H1 (cell line): ENCODE results near the gene DYNLL2. TPM values are rescaled to one million over a fixed set of nuclear protein-coding genes. Genes with fewer than 3 reads are reported as not detected.

Source experiments
- CTCF ChIA-PET: fragments of 300-600 bp; sonication (Branson Sonifier 250); formaldehyde crosslinking; loops from one replicate; lab custom pipeline; 2021; ENCODE audit not compliant: partially characterized antibody; lab: Charles Lee
- POLR2A ChIA-PET: fragments of 300-600 bp; sonication (Branson Sonifier 250); formaldehyde crosslinking; loops from one replicate; lab custom pipeline; 2021; ENCODE audit warnings: inconsistent platforms; ENCODE audit not compliant: partially characterized antibody; lab: Charles Lee
- DNase-seq, 2 experiments: peaks; one replicate each; pipeline versions ENCODE4 v3.0.0 to v3.0.0-alpha.2; 2010 to 2022; ENCODE audit warnings: low spot score in 2 of 2, low read depth in 1 of 2, mixed read lengths in 1 of 2
- FAIRE-seq: peaks from 2 replicates; lab custom pipeline; 2011; peaks lifted over from hg19 to GRCh38; lab: Jason Lieb, UNC
- H2AFZ ChIP-seq: 2 replicates; pipeline ENCODE4 v1.8.1; 2012; ENCODE audit warnings: low read length, inconsistent platforms
- H2AK5ac ChIP-seq: 2 replicates; pipeline ENCODE4 v1.6.1; 2013; ENCODE audit warnings: low read depth, low read length
- H2BK120ac ChIP-seq: replicated peaks from 2 replicates; pipeline ENCODE3; 2013; ENCODE audit warnings: low read depth, low read length, inconsistent platforms
- H2BK12ac ChIP-seq: 2 replicates; pipeline ENCODE4 v1.6.1; 2013; ENCODE audit warnings: low read depth, low read length
- H2BK15ac ChIP-seq: 2 replicates; pipeline ENCODE4 v1.6.1; 2013; ENCODE audit warnings: low read length
- H2BK20ac ChIP-seq: 2 replicates; pipeline ENCODE4 v1.6.1; 2013; ENCODE audit warnings: low read length
- H2BK5ac ChIP-seq: 2 replicates; pipeline ENCODE4 v1.6.1; 2013; ENCODE audit warnings: low read depth, low read length
- H3K14ac ChIP-seq: 2 replicates; pipeline ENCODE4 v1.6.1; 2013; ENCODE audit warnings: inconsistent platforms; ENCODE audit not compliant: insufficient read length
- H3K18ac ChIP-seq: 2 replicates; pipeline ENCODE4 v1.6.1; 2013; ENCODE audit warnings: low read length; ENCODE audit errors: extremely low read depth
- H3K23ac ChIP-seq: 2 replicates; pipeline ENCODE4 v1.6.1; 2013; ENCODE audit warnings: inconsistent platforms; ENCODE audit not compliant: insufficient read length
- H3K23me2 ChIP-seq: 2 replicates; pipeline ENCODE4 v1.6.1; 2013; ENCODE audit warnings: low read depth, low read length
- H3K27ac ChIP-seq: 2 replicates; pipeline ENCODE4 v1.6.1; 2011; ENCODE audit warnings: low read depth, low read length, inconsistent platforms
- H3K27me3 ChIP-seq, 4 experiments: replicated peaks in 1 of 4; 1 replicate in 1 of 4; 2 replicates in 3 of 4; pipeline versions ENCODE4 v1.6.1 to v1.8.1; 2011 to 2013; ENCODE audit warnings: low read length in 3 of 4, mild to moderate bottlenecking in 3 of 4, inconsistent platforms in 2 of 4, mixed read lengths in 2 of 4, moderate library complexity in 1 of 4; ENCODE audit not compliant: control insufficient read depth in 3 of 4, insufficient read depth in 3 of 4; ENCODE audit errors: extremely low read depth in 1 of 4
- H3K36me3 ChIP-seq, 4 experiments: 2 replicates each; pipeline versions ENCODE4 v1.6.1 to v1.8.1; 2011 to 2013; ENCODE audit warnings: mild to moderate bottlenecking in 4 of 4, low read length in 3 of 4, moderate library complexity in 2 of 4, control low read depth in 1 of 4, inconsistent platforms in 1 of 4; ENCODE audit not compliant: insufficient read depth in 4 of 4, control insufficient read depth in 2 of 4
- H3K4ac ChIP-seq: replicated peaks from 2 replicates; pipeline ENCODE3; 2013; ENCODE audit warnings: low read length, low read depth, mixed read lengths, inconsistent platforms; ENCODE audit not compliant: insufficient read length
- H3K4me1 ChIP-seq, 4 experiments: replicated peaks in 1 of 4; 1 replicate in 1 of 4; 2 replicates in 3 of 4; pipeline versions ENCODE4 v1.6.1 to v1.8.1; 2011 to 2013; ENCODE audit warnings: low read length in 3 of 4, inconsistent platforms in 2 of 4, mixed read lengths in 1 of 4; ENCODE audit not compliant: insufficient read depth in 4 of 4, control insufficient read depth in 3 of 4
- H3K4me2 ChIP-seq, 2 experiments: 2 replicates each; pipeline versions ENCODE4 v1.6.1 to v1.8.1; 2011 to 2013; ENCODE audit warnings: low read depth in 2 of 2, low read length in 2 of 2, control low read depth in 1 of 2, inconsistent platforms in 1 of 2, mild to moderate bottlenecking in 1 of 2; ENCODE audit not compliant: insufficient read depth in 1 of 2
- H3K4me3 ChIP-seq, 4 experiments: fragments of 200-600, 300-600 bp in 1 of 4; sonication (generic), shearing (Covaris generic), sonication (Bioruptor Twin) in 1 of 4; 2 replicates each; pipeline versions ENCODE4 v1.5.1 to v1.8.1; 2011 to 2016; ENCODE audit warnings: low read length in 4 of 4, low read depth in 3 of 4, control low read depth in 2 of 4, inconsistent platforms in 2 of 4, mild to moderate bottlenecking in 2 of 4, mixed read lengths in 1 of 4, moderate library complexity in 1 of 4; ENCODE audit not compliant: insufficient read depth in 2 of 4; ENCODE audit errors: extremely low read depth in 1 of 4
- H3K56ac ChIP-seq: replicated peaks from 2 replicates; pipeline ENCODE3; 2013; ENCODE audit warnings: low read depth, mild to moderate bottlenecking, mixed read lengths, low read length, inconsistent platforms; ENCODE audit not compliant: insufficient read length
- H3K79me1 ChIP-seq: 2 replicates; pipeline ENCODE4 v1.6.1; 2013; ENCODE audit warnings: low read depth, low read length, control low read depth
- H3K79me2 ChIP-seq, 2 experiments: 2 replicates each; pipeline versions ENCODE4 v1.6.1 to v1.8.1; 2012 to 2013; ENCODE audit warnings: low read length in 2 of 2, mild to moderate bottlenecking in 2 of 2, inconsistent platforms in 1 of 2; ENCODE audit not compliant: insufficient read depth in 2 of 2, control insufficient read depth in 1 of 2
- H3K9ac ChIP-seq, 4 experiments: replicated peaks in 1 of 4; 1 replicate in 1 of 4; 2 replicates in 3 of 4; pipeline versions ENCODE4 v1.6.1 to v1.8.1; 2011 to 2013; ENCODE audit warnings: low read depth in 3 of 4, low read length in 3 of 4, control low read depth in 2 of 4, mild to moderate bottlenecking in 2 of 4, moderate library complexity in 2 of 4, inconsistent platforms in 1 of 4; ENCODE audit errors: extremely low read depth in 1 of 4
- H3K9me3 ChIP-seq, 2 experiments: 2 replicates each; pipeline versions ENCODE4 v1.6.1 to v1.8.1; 2012 to 2013; ENCODE audit warnings: mild to moderate bottlenecking in 2 of 2, moderate library complexity in 2 of 2, control low read depth in 1 of 2, inconsistent platforms in 1 of 2, low read depth in 1 of 2, low read length in 1 of 2, mixed read lengths in 1 of 2; ENCODE audit not compliant: insufficient read depth in 2 of 2
- H4K20me1 ChIP-seq, 2 experiments: replicated peaks in 1 of 2; 2 replicates each; pipeline versions ENCODE3 to v1.8.1; 2011 to 2013; ENCODE audit warnings: inconsistent platforms in 2 of 2, low read length in 2 of 2, mild to moderate bottlenecking in 1 of 2; ENCODE audit not compliant: insufficient read depth in 2 of 2, control insufficient read depth in 1 of 2
- H4K5ac ChIP-seq: 2 replicates; pipeline ENCODE4 v1.6.1; 2013; ENCODE audit warnings: low read length, low read depth, mixed read lengths, inconsistent platforms; ENCODE audit not compliant: insufficient read length
- H4K8ac ChIP-seq: 2 replicates; pipeline ENCODE4 v1.8.0; 2013; ENCODE audit warnings: mild to moderate bottlenecking, moderate library complexity, low read length, inconsistent platforms; ENCODE audit not compliant: insufficient read depth; ENCODE audit errors: extremely low read depth
- H4K91ac ChIP-seq: replicated peaks from 2 replicates; pipeline ENCODE3; 2013; ENCODE audit warnings: low read length, mixed read lengths, inconsistent platforms; ENCODE audit not compliant: insufficient read length
- BRCA1 ChIP-seq: IDR thresholded peaks from 2 replicates; pipeline ENCODE4 v1.6.1; 2012; ENCODE audit warnings: low read depth, low read length, improper control_type of control experiment
- WGBS, 2 experiments: shearing (Covaris generic) in 1 of 2; methylation state at CpG; one replicate each; pipeline versions ENCODE4 v1.1.6 to v1.1.7; 2013 to 2015; ENCODE audit warnings: low lambda C conversion rate in 2 of 2, mixed read lengths in 2 of 2, inconsistent platforms in 1 of 2, low coverage in 1 of 2, missing lambda C conversion rate in 1 of 2; ENCODE audit not compliant: insufficient replicate concordance in 2 of 2, insufficient coverage in 1 of 2, insufficient read length in 1 of 2; ENCODE audit errors: extremely low coverage in 1 of 2, missing lambda C conversion rate in 1 of 2; 5-methylcytosine and 5-hydroxymethylcytosine counted together
- polyA plus RNA-seq, 7 experiments: library from polyadenylated mRNA; depleted of rRNA in 3 of 7; stranded (reverse) in 5 of 7; unstranded in 2 of 7; fragments of >200 nt in 5 of 7; fragments of 200-250 nt in 2 of 7; gene quantifications; 1 replicate in 5 of 7; 2 replicates in 1 of 7; 4 replicates in 1 of 7; pipeline versions ENCODE4 v1.2.1 to v1.2.3, GENCODE V29; 2011 to 2013; ENCODE audit warnings: missing spikeins in 2 of 7, mixed read lengths in 2 of 7
- total RNA-seq: library from RNA; stranded (reverse); fragmentation: NEBNext Ultra II Directional; extraction: Animal tissue kit (Norgen Biotek cat#: 25700); gene quantifications from 2 replicates; pipeline ENCODE4 v1.2.1, GENCODE V29; 2021

DYNLL2 gene
- total and polyA plus RNA-seq, 2 of the 8 experiments (the other 6 are each of a cell fraction or from before 2014, with no cell fraction given), result 19.8 to 52.7 TPM

DNA sequence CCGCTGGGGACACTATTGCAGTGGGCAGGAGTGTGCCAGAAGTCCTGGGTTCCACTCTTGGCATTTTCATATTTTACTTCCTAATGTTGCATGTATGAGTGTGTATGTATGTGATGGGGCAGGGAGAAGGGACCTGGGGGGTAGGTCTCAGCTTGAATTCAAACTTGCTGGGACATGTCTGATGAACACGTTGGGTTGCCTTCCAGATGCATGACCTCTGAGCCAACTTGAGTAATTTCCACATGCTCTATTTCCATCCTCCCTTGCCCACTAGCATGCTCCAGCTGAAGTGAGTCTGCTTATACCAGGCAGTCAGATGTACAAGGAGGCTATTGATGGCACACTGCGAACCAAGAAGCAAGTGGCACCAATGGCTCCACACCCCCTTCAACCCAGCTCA is 43.2 kb upstream of the DYNLL2 start:
- no peaks in the 10 kb centered on the region for H3K9me3 ChIP-seq
- H3K4me3 ChIP-seq, result no peak overlapping the region
- H4K20me1 ChIP-seq, result no peaks in the 10 kb centered on the region
- no peaks in the 10 kb centered on the region for H3K4me1 ChIP-seq
- H2BK20ac ChIP-seq, result no peak overlapping the region
- DNase-seq (no peak), FAIRE-seq (no peak)
- no peak for TF ChIP-seq BRCA1
- 82% methylated on average over 3 of the region's 3 CpGs; no CpG with 5 or more reads in 1 of the 2 experiments for WGBS, 2 experiments
- H3K56ac ChIP-seq, result no peak overlapping the region
- H4K91ac ChIP-seq, result peak overlapping the region; percentile 22
- no peak overlapping the region for H3K27ac ChIP-seq
- CTCF ChIA-PET, result interaction anchor here (1.2 kb wide), 1 partner anchor 22 kb away, joined by 3 read pairs; no protein-coding TSS in a partner anchor
- no peak overlapping the region; the same call in 1 of the 2 replicates for H2BK15ac ChIP-seq
- H3K79me2 ChIP-seq, result no peaks in the 10 kb centered on the region
- H3K27me3 ChIP-seq, result no peaks in the 10 kb centered on the region
- H2AK5ac ChIP-seq, result no peak overlapping the region
- H3K23me2 ChIP-seq, result no peaks in the 10 kb centered on the region
- no peak overlapping the region for H3K14ac ChIP-seq
- H3K36me3 ChIP-seq, result no peaks in the 10 kb centered on the region
- H3K23ac ChIP-seq, result no peak overlapping the region
- H3K4me2 ChIP-seq, result no peak overlapping the region
- no peak overlapping the region for H4K8ac ChIP-seq
- H3K4ac ChIP-seq, result peak overlapping the region; percentile 41
- H3K18ac ChIP-seq, result no peak overlapping the region
- no peak overlapping the region for H2BK12ac ChIP-seq
- no peak overlapping the region for H3K9ac ChIP-seq
- POLR2A ChIA-PET, result interaction anchor here (0.5 to 1.9 kb wide), 7 partner anchors 7 to 51 kb away, joined by 3 to 4 read pairs (median 3); partner anchors contain the start of genes DYNLL2 and SRSF1
- no peak overlapping the region for H4K5ac ChIP-seq
- H2AFZ ChIP-seq, result 0 out of 2 replicates have a peak overlapping the region, but pooled peaks have one; percentile 52
- H2BK5ac ChIP-seq, result no peak overlapping the region
- no peaks in the 10 kb centered on the region for H3K79me1 ChIP-seq
- no peak overlapping the region for H2BK120ac ChIP-seq
